ENCODE measurements around the gene EIF4G1. TPM values are rescaled to one million over a fixed set of nuclear protein-coding genes. Genes with fewer than 3 reads are reported as not detected.

Gene EIF4G1
- total RNA-seq, 1 donor from 2014 or later, result 490 TPM

DNA sequence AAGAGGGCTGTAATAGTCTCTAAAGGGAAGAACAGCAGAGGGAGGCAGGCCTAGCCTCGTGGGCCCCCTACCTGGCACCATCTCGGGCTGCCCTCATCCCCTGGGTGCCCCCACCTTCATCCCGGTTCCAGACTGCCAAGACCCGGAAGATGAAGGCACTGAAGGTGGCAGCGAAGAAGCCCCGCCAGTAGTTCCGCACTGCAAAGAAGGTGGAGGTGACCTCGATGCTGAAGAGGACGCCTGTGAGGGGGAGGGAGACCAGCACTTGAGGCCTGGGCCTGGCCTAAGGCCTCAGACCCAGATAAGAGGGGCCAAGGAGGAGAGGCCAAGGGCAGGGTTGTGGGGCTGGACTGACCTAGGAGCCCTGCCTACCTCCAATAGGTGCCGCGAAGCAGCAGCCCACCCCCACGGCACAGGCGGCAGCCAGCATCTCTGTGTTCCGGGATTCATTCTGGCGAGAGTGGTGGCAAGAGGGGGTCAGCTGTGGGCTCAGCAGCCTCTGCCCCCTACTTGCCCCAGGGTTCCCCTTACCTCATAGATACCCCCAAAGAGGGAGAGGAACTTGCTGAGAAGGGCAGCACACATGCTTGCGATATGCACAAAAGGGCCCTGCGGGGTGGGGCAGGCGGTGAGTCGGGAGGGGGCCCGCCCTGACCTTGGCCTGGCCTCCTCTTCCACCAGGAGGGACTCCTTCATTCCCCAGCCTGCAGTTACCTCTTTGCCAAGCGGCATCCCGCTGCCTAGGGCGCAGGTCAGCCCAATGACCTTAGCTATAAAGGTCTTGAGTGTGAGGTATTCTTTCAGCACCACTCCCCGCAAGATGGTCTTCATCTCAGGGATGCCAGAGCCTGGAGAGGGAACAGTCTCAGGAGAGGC lies 43.1 kb downstream of the EIF4G1 start:
- Mint-ChIP-seq H3K4me1 (ENCODE audit: low read depth, unreplicated experiment) (peaks cover 16% of the 10 kb centered on the region), H3K27ac (ENCODE audit: unreplicated experiment) (no peak overlapping the region), H3K27me3 (ENCODE audit: low read depth, unreplicated experiment) (no peaks in the 10 kb centered on the region), H3K4me3 (ENCODE audit: unreplicated experiment) (no peak overlapping the region), H3K36me3 (ENCODE audit: low read depth, unreplicated experiment) (peaks cover 11% of the 10 kb centered on the region), H3K9me3 (ENCODE audit: unreplicated experiment) (no peaks in the 10 kb centered on the region)
- TF ChIP-seq EZH2 (IDR thresholded peaks at IDR 0.05; ENCODE audit: insufficient read depth, low read length), result no peak
- TF ChIP-seq, protein P1, sequence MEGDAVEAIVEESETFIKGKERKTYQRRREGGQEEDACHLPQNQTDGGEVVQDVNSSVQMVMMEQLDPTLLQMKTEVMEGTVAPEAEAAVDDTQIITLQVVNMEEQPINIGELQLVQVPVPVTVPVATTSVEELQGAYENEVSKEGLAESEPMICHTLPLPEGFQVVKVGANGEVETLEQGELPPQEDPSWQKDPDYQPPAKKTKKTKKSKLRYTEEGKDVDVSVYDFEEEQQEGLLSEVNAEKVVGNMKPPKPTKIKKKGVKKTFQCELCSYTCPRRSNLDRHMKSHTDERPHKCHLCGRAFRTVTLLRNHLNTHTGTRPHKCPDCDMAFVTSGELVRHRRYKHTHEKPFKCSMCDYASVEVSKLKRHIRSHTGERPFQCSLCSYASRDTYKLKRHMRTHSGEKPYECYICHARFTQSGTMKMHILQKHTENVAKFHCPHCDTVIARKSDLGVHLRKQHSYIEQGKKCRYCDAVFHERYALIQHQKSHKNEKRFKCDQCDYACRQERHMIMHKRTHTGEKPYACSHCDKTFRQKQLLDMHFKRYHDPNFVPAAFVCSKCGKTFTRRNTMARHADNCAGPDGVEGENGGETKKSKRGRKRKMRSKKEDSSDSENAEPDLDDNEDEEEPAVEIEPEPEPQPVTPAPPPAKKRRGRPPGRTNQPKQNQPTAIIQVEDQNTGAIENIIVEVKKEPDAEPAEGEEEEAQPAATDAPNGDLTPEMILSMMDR (IDR thresholded peaks at IDR 0.05; ENCODE audit: insufficient read depth, low read depth, low read length), result no peak
- no peak overlapping the region for H3K4me2 ChIP-seq (ENCODE audit: low read length)
- H3K4me3 ChIP-seq (ENCODE audit: insufficient read depth, low read depth, low read length), result no peak overlapping the region
- no peak for DNase-seq (ENCODE audit: low read depth)
- no peaks in the 10 kb centered on the region for H3K27me3 ChIP-seq (ENCODE audit: insufficient read depth, low read length)
- H3K9ac ChIP-seq (ENCODE audit: low read length), result no peak overlapping the region
- no peaks in the 10 kb centered on the region for H3K36me3 ChIP-seq (ENCODE audit: insufficient read depth, low read length)
- no peak overlapping the region for H3K27ac ChIP-seq (ENCODE audit: low read depth, low read length)
- FAIRE-seq, result no peak
- H2AFZ ChIP-seq (ENCODE audit: low read depth, low read length), result no peak overlapping the region
- H3K9me3 ChIP-seq (ENCODE audit: insufficient read depth, low read depth, low read length), result no peaks in the 10 kb centered on the region
- peaks cover 8% of the 10 kb centered on the region for H3K4me1 ChIP-seq (ENCODE audit: insufficient read depth, low read length)
- H3K79me2 ChIP-seq (ENCODE audit: insufficient read depth, low read length), result peaks cover 11% of the 10 kb centered on the region
- peaks cover 18% of the 10 kb centered on the region for H4K20me1 ChIP-seq (ENCODE audit: insufficient read depth, low read length)

DNA sequence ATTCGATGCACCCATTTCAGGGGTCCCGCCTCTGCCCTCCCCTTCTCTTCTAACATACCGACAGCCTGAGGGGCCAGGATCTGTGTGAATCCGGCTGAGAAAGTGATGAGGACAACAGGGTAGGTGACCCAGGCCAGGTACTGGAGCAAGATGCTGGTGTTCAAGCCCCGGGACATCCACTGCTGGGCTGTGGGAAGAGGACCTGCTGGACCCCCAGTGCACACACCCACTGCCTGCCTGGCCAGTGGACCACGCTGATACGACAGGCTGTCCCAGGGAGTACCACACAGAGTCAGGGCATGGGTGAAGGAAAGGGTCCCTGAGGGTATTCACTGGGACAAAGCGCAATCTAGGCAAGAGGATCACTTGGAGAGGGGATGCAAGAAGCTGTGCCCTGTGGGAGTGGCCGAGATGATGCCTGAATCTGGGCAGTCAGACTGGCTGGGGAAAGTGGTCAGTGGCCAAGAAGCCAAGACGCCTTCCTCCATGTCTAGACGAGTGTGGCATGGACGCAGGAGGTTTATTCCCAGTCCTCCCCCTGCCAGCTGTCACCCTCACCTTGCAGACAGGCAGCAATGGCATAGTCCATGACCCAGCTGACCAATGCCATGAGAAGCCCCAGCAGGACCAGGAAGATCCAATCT lies 43.8 kb downstream of the EIF4G1 start:
- no peak overlapping the region for H3K4me2 ChIP-seq (ENCODE audit: low read length)
- no peak overlapping the region for H2AFZ ChIP-seq (ENCODE audit: low read depth, low read length)
- H3K9me3 ChIP-seq (ENCODE audit: insufficient read depth, low read depth, low read length), result no peaks in the 10 kb centered on the region
- H3K79me2 ChIP-seq (ENCODE audit: insufficient read depth, low read length), result peaks cover 12% of the 10 kb centered on the region
- H3K27me3 ChIP-seq (ENCODE audit: insufficient read depth, low read length), result no peaks in the 10 kb centered on the region
- H3K27ac ChIP-seq (ENCODE audit: low read depth, low read length), result no peak overlapping the region
- Mint-ChIP-seq H3K4me1 (ENCODE audit: low read depth, unreplicated experiment) (peaks cover 16% of the 10 kb centered on the region), H3K27ac (ENCODE audit: unreplicated experiment) (no peak overlapping the region), H3K4me3 (ENCODE audit: unreplicated experiment) (peak overlapping the region; percentile 60), H3K9me3 (ENCODE audit: unreplicated experiment) (no peaks in the 10 kb centered on the region), H3K27me3 (ENCODE audit: low read depth, unreplicated experiment) (no peaks in the 10 kb centered on the region), H3K36me3 (ENCODE audit: low read depth, unreplicated experiment) (peaks cover 11% of the 10 kb centered on the region)
- no peak for DNase-seq (ENCODE audit: low read depth)
- H4K20me1 ChIP-seq (ENCODE audit: insufficient read depth, low read length), result peaks cover 18% of the 10 kb centered on the region
- TF ChIP-seq, protein P1 (IDR thresholded peaks at IDR 0.05; ENCODE audit: insufficient read depth, low read depth, low read length), result no peak
- TF ChIP-seq EZH2 (IDR thresholded peaks at IDR 0.05; ENCODE audit: insufficient read depth, low read length), result no peak
- peaks cover 8% of the 10 kb centered on the region for H3K4me1 ChIP-seq (ENCODE audit: insufficient read depth, low read length)
- H3K9ac ChIP-seq (ENCODE audit: low read length), result no peak overlapping the region
- H3K36me3 ChIP-seq (ENCODE audit: insufficient read depth, low read length), result no peaks in the 10 kb centered on the region
- FAIRE-seq, result no peak
- no peak overlapping the region for H3K4me3 ChIP-seq (ENCODE audit: insufficient read depth, low read depth, low read length)

Measured in astrocyte (in vitro differentiated cells and primary cell).